OCI-LY7 (cell line): ENCODE results near the gene FST.

Source experiments
- CTCF ChIP-seq: fragments of 200-600 bp; sonication (generic); conservative IDR thresholded peaks from 2 replicates; pipeline ENCODE4 v1.5.1; 2014; ENCODE audit warnings: mild to moderate bottlenecking, antibody characterized with exemption, low read length, moderate library complexity, mixed read lengths
- EZH2phosphoT487 ChIP-seq: fragments of 200-600 bp; sonication (generic); IDR thresholded peaks from 2 replicates; pipeline ENCODE4 v1.6.1; 2018; ENCODE audit warnings: low read depth, borderline replicate concordance, mild to moderate bottlenecking, mixed run types, antibody characterized with exemption, low read length, moderate library complexity, mixed read lengths

DNA sequence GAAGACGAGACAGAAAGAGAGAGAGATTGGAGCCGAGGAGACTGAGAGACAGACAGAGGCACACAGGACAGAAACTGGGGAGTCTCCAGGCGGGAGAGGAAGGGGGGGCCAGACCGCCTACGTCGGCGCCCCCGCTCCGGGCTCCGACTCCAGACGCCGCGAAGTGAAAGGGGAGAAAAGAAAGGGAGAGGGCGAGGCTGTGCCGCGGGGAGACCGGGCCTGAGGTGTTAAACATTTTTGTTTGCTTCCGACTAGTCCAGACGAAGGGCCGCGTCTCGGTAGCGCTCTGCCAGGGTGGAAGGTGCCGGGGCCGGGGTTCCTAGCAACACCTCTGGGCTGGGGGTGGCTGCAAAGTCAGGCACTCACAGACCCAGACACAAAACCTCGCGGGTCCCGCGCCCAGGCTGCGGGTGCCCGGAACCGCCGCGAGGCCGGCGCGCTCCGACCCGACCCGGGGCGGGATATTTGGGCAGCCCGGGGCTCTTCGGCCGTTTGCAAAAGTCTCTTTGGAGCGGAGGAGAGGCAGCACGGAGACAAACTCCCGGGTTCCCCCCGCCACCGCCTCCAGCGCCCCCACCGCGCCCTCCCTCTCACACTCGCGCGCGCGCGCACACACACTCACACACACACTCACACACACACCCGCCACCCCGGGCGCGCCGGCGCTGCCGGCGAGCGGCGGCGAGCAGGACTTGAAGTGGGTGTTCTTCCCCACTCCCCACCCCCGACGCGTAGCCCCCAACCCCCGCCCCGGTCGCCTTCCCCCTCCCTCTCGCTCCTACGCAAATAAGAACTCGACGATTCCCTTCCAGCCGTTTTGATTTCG is 626 bp upstream of the FST start:
- TF ChIP-seq CTCF = no peak
- no peak for TF ChIP-seq EZH2phosphoT487
